GM19043 (cell line): ENCODE data around the gene SSX4B.
"Not testable (repeated sequence)": the region's sequence is repeated elsewhere in the genome, so short reads cannot be mapped to it uniquely, and the experiment has no call there.

Source experiments
- ATAC-seq: cut with Tn5 transposase; IDR thresholded peaks from one replicate; pipeline ENCODE4 v1.9.1; 2021; ENCODE audit warnings: low read depth; ENCODE audit not compliant: unreplicated experiment

Gene SSX4B

GRCh38 chrX:48411860-48412259 is at the start of gene SSX4B:
TSS of gene SSX4B (minus strand) at chrX:48411960. CDS start at chrX:48411372, 588 bp downstream.
- ATAC-seq = not testable (repeated sequence)

DNA sequence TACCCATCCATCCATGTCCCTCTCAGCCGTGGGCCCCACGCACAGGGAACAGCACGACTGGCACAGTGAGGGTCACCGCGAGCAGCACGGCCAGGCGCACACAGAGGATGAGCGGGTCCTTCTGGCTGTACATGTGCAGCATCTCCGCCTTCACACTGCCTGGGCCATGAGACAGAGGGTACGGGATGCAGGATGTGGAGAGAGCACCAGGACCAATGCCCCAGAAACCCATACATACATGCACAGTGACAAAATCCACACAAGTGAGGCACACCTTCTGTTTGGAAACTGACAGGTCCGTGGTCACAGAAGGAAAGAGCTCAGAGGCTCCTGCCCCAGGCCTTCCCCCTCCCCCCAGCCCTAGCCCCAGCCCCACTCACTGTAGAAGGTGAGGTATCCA is 48.8 kb upstream of the SSX4B start:
- ATAC-seq = no peak

GRCh38 chrX:48460031-48460430 is 48.3 kb upstream of the SSX4B start:
- ATAC-seq = no peak

DNA sequence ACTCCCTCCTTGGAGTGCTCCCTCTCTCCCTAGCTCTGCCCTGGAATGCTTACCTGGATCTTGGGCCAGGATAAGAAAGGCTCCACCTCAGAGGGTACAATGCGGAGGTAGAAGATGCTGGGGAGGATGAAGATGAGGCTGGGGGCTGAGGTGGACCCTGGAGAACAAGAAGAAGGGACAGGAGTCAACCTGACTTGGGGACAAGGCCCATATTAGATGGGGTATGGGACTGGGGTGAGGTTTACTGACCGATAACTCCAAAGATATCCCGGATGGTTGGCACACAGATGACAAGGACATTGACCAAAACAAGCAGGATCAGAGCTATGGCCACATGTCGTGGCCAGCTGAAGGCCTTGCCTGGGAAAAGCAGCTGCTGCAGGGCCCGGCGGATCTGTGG is 47.7 kb upstream of the SSX4B start:
- no peak for ATAC-seq

GRCh38 chrX:48458711-48459110 is 47.0 kb upstream of the SSX4B start:
- no peak for ATAC-seq

GRCh38 chrX:48456628-48457331 is 45.0 kb upstream of the SSX4B start:
- no peak for ATAC-seq

DNA sequence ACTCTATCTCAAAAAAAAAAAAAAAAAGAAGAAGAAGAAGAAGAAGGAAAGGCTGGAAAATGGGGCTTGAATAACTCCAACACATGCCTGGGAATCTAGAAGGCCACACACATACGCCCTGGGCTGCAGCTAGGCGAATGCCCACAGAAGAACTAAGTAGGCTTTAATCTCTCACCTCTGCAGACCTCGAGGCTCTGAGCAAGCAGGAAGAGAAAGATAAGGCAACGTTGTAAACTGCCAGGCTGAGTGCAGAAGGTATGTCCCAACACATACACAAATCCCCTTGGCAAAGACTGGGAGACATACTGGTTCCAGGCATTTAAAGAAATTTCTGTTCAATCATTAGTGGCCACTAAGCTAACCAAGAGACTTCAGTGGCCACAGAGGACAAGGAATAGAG is 39.9 kb upstream of the SSX4B start:
- ATAC-seq = no peak

DNA sequence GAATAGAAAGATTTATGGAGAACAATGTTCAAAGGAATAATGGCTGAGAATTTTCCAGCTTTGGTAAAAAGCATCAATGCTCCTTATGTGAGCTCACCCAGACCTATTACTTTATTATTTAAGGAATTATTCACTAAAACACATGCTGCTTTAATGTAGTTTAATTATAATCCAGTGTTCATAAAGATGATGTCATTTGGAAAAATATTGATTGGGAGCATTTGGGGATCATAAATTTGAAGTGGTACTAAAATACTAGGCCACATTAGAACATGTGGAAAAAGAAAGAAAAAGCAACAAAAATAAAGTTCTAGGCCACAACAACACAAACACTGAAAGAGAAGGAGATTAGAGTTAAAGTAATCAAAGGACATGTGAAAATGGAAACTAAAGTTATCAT is 38.3 kb upstream of the SSX4B start:
- no peak for ATAC-seq

- not testable (repeated sequence) for ATAC-seq
Observed at GRCh38 chrX:48447201-48447600, 35.4 kb upstream of the SSX4B start.

DNA sequence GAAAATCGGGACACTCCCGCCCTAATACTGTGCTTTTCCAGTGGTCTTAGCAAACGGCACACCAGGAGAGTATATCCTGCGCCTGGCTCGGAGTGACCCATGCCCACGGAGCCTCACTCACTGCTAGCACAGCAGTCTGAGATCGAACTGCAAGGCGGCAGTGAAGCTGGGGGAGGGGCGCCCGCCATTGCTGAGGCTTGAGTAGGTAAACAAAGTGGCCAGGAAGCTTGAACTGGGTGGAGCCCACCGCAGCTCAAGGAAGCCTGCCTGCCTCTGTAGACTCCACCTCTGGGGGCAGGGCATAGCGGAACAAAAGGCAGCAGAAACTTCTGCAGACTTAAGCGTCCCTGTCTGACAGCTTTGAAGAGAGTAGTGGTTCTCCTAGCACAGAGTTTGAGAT is 22.0 kb upstream of the SSX4B start:
- ATAC-seq = not testable (repeated sequence)

DNA sequence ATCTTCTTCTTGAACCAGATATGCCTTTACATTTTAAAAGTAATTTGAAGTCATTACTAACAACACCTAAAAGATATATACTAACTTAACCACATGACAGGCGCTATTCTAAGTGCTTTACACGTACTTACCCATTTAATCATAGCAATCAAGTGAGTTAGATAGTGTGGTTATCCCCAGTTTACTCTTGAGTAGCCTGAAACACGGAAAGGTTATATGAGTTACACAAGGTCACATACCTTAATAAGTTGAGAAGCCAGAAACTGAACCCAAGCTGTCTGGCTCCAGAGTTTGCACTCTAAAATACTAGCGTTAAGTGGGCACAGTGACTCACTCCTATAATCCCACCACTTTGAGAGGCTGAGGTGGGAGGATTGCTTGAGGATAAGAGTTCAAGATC is 18.4 kb upstream of the SSX4B start:
- not testable (repeated sequence) for ATAC-seq

DNA sequence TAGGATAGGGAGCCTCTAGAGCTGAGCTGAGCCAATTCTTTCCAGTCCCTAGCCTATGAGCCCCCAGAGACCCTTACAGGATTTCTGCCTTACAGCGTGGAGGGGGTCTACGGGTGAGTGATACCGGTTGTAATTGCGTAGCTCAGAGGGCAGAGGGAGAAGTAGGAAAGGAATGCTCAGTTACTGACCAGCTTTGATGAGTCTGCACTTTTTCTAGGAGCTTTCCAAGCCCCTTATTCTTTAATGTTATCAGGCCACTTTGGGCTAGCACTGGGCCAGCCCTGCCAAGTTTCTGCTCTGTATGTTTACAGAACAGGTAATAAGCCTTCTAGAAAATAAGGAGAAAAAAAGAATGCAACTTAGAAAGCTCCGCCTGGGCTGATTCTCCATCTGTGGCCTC is 17.8 kb upstream of the SSX4B start:
- not testable (repeated sequence) for ATAC-seq

DNA sequence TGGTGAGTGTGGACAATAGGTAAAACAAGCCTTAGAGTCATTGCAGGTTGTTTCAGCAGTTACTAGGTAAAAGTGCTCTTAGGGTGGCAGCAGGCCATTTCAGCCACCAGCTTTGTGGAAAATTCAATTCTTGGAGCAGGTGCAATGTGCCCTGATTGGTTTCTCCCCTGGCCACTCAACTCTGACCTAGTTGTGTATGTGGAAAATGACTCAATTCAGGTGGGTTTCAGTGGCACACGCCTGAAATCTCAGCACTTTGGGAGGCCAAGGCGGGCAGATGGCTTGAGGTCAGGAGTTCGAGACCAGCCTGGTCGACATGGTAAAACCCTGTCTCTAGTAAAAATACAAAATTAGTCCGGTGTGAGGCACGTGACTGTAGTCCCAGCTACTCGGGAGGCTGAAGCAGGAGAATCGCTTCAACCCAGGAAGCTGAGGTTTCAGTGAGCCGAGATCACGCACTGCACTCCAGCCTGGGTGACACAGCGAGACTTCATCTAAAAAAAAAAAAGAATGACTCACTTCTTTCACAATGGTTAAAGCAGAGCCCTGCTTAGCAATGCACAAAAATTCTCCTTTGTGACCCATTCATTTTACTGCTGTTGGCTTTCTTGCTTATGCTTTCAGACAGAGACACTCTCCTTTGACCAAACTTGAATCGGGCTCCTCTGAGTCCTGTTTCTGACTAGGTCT is 15.4 kb upstream of the SSX4B start:
- not testable (repeated sequence) for ATAC-seq

- ATAC-seq = not testable (repeated sequence)
Observed at GRCh38 chrX:48397825-48398224, 13.9 kb downstream of the SSX4B start.

GRCh38 chrX:48396931-48397330 is 14.8 kb downstream of the SSX4B start:
- ATAC-seq = not testable (repeated sequence)

- ATAC-seq = not testable (repeated sequence)
Observed at GRCh38 chrX:48383239-48383638, 28.5 kb downstream of the SSX4B start, which contains the start of gene SSX4. TSS of gene SSX4 (plus strand) at chrX:48383539. CDS start at chrX:48384054, 515 bp downstream.

- ATAC-seq = not testable (repeated sequence)
Observed at GRCh38 chrX:48370408-48370807, 41.4 kb downstream of the SSX4B start.

- ATAC-seq = not testable (repeated sequence)
Observed at GRCh38 chrX:48367717-48368408, 43.9 kb downstream of the SSX4B start.

DNA sequence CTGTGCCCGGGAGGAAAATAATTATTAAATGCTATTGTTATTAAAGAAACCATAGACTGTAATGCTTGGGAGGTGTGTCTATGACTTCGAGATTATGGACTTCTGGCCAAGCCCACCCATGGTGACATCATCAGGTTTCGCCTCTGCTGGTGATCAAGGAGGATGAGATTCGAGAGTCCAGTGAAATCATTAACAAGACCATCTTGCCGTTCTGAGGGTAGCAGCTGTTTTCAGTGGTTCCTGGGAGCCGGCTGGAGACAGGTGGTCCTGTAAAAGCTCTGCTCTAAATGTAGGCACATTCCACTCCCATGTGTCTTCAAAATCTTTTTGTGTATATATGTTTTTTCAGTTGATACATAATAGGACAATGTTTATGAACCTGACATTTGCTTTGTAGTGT is 52.5 kb downstream of the SSX4B start:
- ATAC-seq = not testable (repeated sequence)

DNA sequence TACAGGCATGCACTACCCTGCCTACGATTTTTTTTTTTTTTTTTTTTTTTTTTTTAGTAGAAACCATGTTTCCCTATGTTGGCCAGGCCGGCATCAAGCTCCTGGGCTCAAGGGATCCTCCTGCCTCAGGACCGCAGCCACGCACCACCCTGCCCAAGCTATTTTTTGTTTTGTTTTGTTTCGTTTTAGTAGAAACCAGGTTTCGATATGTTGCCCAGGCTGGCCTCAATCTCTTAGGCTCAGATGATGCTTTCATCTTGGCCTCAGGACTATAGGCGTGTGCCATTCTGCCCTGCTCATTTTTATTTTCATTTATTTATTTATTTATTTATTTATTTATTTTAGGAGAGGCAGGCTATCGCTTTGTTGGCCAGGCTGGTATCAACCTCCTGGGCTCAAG is 54.1 kb downstream of the SSX4B start:
- no peak for ATAC-seq
